GM19395 (cell line): ENCODE data around the gene SP3.
A peak's percentile ranks its signal among the peaks of the same experiment; 100 is the strongest.

Experiments used
- ATAC-seq: cut with Tn5 transposase; IDR thresholded peaks from one replicate; pipeline ENCODE4 v1.9.1; 2021; ENCODE audit warnings: mild to moderate bottlenecking, moderate library complexity; ENCODE audit not compliant: unreplicated experiment

SP3 gene

DNA sequence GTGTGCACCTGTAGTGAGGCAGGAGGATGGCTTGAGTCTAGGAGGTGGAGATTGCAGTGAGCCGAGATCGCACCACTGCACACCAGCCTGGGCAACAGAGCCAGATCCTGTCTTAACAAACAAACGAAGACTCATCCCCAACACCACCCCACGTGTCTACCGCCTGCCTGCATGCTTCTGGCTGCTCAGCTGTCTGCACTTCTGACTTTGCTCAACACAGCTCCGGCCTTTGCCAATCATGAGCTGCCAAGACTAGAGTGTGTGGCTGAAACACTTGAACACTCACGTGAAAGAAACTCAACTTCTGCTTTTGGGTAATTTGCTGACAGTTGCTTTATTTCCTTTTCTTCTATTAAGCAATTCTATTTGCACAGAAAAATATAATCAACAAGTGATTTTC is 32.1 kb upstream of the SP3 start:
- peak; percentile 86 for ATAC-seq

DNA sequence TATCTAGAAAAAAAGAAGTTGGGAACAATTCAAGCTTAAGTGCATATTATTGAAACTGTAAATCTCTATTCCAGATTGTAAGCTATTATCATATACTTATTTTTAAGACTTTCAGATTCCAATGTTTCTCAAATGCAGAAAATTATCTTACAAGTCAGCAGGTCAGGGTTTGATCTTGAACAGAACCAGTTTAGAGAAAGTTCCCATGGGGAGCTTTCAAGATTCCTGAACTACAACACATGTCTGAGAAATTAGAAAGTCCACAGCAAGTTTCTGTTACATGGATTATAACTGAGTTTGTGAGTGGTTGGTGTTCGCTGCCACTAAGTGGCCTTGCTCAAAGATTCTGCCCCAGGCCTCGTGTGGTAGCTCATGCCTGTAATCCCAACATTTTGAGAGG is 31.6 kb upstream of the SP3 start:
- no peak for ATAC-seq

DNA sequence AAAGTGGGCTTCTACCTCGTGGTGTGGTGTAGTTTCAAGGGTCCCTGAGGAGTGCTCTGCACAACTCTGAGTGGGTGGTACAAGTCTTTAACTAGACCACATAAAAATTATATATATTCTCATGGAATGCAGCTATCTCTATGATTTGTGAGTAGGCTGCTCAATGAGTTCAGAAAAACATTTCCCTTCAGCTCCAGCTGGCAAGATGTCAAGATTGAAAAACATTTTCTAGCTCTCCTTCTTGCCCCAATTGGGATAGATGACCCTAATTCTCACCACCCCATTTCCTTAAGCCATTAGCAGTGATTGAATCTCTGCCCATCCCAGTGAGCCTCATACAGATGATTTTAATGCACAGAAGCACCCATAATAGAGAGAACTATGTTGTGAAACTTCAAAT is 28.3 kb upstream of the SP3 start:
- no peak for ATAC-seq

DNA sequence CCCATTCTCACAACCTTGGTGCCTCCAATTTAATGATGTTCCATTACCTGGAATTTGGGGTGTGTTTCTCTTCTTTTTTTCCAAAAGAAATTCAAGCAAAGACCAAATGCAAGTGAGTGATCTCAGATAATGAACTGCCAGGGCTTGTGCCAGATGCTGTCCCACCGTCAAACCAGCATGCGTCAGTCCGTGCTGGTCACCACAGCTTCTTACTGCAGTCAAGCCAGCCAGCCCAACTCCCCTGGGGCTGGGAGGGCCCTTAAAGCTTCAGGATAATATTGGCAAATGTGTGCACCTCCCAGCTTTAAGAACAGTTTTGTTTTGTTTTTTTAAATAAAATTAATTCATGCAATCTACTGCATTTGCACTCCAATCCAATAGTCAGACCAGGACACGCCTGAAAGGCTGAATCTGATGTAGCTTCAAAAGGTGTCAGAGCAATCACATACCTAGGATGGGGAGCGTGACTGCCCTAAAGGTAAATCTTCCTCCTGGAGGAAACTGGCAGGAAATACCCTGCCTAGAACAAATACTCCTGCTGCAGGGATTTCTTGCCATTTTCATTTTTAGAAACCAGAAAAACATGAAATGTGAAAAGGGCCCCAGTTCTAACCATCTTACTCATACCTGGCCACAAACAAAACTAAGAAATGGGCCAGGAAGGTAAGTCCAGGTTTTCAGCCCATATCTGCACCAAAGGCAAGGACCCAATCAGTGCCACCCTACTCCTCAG is 26.8 kb upstream of the SP3 start:
- ATAC-seq = no peak

DNA sequence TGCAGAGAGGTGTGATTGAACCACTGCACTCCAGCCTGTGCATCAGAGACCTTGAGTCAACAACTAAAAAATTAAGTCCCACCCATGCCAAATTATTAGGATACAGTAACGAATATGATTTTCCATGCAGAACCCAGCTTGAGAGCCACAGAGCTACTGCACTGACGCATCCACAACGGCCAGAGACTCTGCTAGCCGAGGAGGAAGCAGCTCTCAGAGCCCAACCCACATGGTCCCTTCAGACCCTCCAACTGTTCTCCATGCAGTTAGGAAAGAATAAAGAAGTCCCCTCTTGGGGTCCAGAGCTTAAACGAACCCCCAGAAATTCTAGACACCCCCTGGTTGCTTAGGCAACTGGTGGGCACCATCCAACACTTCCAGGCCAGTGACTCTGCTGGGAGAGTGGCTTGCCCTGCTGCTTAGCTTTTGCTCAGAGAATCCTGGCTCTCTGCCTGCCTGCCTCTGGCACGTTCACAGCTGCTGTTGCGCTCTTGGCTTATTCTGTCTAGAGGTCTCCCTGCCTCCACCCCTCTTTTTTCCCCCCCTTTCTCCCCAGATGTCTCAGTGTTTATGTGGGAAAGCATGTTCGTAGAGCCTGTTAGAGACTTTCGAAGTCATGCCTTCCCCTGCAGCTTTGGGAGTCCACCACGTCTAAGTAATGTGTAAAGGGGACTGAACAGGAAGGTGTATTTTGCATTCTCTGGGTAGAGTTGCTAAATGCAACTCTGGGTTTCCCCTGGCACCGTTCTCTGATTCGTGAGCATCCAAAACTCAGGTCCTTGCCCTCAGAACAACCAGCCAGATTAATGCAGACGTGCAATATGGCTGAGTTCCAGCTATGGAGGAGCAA is 26.0 kb upstream of the SP3 start:
- peak; percentile 60 for ATAC-seq

DNA sequence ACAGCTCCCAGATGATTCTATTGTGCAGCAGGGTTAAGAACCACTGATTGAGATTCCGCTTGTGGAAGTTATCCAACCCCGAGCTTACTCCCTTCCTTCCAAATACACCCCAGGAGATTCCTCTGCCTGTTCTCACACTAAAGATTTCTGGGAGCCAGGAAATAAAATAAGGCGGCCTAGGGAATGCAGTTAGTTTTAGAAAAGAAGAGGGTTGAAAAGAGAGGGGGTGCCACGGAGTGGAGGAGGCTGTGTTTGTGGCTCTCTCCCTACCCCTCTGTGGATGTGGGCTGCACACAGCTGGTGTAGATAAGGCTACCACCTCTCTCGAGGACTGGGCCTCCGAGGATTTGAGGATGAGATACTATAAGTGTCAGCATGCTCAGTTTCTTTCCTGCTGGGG is 25.1 kb upstream of the SP3 start:
- ATAC-seq = no peak

DNA sequence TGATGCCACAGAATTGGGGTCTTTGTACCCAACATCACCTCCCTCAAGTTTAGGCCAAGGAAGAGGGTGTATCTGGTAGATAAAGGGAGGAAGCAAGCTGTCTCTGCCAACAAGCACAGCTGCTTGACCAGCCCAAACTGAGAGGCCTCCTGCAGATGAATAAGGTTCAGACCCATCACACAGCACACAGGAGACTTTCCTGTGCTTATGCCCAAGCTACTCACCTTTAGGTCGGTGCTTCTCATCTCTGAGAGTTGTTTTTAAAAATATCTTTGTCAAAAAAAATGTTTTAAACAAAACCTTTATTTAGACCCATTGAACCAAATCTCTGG is 24.7 kb upstream of the SP3 start:
- peak; percentile 42 for ATAC-seq

DNA sequence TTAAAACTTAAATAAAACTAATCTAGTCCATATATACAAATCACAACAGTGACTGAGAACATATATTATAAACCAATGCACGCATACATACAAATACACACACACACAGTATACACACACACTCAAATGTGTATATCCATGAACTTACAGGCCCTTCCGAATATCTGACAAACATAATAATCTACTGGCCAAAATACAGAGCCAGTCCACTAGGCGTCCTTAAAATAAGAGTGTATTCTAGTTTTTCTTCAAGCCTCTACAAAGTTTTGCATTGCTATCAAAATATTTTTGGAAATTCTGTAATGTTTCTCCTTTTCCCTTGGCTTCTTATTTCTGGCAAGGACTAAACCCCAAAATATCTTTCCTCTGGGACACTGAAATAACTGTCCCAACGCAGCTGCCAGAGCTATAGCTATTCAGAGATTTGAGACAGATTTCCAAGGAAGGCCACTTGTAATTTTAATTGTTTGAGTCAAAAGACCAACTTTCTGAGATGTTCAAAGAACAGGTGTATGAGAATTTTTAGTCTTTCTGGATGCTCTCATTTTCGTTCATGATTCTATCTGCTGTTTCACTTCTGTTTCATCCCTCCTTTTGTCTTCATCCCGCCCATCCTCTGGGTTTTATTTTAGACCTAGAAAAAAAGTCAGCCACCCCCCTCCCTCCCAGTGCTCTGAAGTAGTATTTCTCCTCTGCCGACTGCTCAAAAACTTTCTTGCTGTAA is 24.1 kb upstream of the SP3 start:
- ATAC-seq = peak; percentile 51

DNA sequence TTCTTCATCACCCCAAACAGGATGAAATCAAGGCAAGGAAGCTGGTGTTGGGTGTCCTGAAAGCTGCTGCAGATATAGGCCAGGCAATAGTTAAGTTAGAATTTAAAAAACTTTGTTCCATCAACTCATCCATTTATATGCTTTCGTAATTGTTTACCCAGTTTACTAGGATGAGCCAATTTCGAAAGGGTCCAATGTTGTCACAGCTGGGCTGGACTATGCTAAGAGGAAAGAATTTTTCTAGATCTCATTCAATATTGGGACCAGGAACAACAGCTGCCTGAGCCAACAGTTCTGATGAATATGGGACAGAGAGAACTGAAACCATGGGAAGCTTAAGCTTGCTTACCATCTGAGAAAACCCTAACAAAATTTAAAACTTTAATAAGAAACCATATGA is 21.6 kb upstream of the SP3 start:
- ATAC-seq = no peak

DNA sequence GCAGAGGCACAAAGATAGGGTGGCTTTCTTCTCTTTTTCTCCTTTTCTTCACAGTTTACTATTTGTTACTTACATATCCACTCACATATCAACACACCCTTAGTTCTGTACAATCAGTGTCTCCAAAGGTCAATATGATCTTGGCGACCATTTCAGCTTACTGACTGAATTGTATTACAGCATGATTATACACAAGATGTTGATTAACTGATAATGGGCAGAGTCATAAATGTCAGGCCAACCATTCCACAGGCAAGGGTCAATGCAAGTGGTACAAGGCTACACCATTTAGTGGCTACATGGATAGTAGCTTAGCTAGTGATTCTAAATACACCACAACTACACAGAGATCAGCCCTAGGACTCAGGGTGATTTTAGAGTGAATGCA is 20.4 kb upstream of the SP3 start:
- no peak for ATAC-seq

DNA sequence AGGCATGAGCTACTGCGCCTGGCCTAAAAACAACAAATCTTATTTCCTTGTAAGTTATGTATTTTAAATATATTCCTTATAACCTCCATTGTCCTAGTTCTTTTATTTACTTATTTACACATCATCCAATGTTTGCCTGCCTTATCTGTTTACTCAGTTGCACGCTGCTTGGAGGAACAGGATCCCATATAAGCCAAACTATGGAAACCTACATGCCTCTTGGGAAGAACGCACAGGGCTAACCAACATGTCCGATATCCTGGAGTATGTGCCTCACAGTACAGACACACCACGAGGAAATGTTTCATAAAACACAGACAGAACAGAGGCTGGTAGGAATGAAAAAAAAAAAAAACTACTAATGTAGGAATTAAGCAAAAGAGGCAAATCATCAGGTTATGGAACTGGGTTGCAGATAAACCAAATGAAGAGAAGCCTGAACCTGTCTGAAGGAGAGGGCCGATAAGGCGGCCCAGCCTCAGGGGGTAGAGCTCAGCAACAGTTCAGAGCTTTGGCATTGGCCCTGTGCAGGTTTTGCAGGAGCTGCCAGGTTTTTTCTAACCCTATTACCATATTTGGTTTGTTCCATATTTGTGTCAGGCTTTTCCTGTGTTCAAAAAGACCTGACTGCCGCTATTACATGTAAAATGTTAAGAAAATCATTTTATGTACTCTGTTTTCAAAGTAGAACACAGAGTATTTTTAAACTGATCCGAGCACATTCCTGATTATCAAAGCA is 19.9 kb upstream of the SP3 start:
- ATAC-seq = no peak

DNA sequence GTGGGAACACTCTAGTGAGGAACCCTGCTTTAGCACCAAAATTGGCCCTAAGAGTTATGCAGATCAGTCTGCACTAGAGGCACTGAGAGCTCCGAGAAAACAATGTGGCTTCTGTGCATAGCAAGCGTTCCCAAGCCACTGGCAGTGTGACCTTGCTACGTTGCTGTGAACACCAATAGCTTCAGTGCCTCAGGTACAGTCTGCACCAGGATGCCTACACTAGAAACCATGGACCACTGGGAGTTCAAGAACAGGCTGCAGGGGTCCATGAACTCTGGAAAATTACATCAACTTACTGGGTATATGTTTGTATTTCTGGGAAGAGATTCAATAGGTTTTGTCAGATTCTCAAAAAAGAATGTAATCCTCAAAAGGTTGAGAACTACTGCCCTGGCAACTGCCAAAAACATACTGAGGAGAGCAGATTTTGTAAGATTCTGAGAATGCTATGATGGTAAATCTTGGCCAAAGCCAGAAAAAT is 18.3 kb upstream of the SP3 start:
- no peak for ATAC-seq

DNA sequence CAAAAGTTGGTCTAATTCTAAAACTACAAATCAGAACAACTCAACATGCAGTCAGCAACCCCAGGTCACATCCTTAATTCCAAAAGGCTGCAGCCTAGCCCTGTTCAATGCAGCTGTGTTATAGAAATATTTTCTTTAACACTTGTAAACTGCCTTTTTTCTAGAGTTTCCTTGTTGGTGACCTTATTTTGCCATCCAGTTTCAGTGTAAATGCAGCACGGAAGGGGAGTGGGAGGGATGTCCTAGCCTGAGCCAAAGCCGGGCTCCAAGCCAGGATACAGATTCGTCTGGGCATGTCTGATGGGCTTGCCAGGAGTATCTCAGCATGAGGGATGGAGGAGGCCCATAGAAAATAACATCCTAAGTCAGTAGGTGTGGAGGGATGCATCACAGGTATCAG is 17.7 kb upstream of the SP3 start:
- no peak for ATAC-seq

DNA sequence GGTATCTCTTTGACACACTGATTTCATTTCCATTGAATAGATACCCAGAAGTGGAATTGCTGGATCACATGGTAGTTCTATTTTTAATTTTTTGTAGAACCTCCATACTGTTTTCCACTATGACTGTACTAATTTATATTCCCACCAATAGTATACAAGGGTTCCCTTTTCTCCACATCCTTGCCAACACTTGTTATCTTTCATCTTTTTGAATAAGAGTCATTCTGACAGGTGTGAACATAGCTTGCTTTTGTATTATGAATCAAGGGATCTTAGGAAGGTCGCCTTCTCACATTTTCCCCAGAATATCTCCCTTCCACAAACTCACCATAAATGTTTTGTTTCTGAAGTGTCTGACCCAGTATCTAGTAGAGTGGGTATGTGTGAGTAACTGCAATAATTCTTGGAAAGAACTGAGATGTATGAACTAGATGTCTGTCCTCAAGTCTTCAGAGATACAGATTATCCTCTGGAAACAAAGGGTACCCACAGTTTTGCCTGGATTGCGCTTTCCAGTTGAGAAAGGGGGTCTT is 17.1 kb upstream of the SP3 start:
- ATAC-seq = no peak

DNA sequence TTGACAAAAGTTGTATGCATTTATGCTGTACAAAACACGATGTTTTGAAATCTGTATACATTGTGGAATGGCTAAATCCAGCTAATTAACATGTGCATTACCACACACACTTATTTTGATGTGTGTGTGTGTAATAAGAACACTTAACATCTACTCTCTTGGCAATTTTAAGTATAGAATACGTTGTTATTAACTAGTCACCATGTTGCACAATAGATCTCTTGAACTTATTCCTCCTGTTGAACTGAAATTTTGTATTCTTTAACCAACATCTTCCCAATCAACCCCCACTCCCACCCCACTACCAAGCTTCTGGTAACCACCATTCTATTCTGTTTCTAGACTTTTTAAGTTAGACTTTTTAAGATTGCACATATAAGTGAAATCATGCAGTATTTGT is 16.3 kb upstream of the SP3 start:
- no peak for ATAC-seq

DNA sequence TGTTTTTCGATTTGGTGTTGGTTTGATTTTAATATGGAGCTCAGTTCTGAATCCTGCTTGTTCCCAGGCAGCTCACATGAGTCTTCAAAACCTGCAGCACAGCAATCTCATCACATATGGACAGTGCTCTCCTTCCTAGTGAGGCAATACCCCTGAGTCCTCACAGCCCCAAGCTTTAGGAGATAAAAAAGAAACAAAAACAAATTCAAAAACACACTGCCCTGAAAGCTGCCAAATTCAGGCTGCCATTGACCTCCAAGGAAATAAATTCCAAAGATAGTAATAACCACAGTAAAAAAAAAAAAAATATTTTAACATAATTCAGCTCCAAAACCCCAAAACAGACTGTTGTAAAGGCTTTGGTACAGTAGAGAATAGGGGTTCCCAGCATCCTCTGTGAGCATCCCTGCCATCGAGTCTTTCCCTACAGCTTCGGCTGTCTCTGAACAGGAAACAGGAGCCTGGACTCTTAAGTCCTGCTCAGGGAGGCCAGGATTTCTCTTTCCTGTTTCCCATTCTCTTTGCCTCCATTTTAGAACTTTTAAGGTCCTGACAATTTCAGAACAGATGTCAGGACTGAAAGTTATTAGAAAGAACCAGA is 14.7 kb upstream of the SP3 start:
- no peak for ATAC-seq

DNA sequence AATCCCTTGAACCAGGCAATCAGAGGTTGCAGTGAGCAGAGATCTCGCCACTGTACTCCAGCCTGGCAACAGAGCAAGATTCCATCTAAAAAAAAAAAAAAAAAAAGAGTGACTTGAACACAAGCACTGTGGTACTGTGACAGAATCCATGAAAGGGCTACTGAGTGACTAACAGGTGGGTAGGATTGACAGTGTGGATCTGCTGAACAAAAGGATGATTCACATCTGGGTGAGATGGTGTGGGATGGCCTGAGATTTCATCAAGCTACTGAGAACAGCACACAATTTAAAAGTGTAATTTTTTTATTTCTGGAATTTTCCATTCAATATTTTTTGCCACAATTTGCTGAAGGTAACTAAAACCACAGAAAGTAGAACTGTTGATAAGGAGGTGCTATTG is 13.3 kb upstream of the SP3 start:
- no peak for ATAC-seq

DNA sequence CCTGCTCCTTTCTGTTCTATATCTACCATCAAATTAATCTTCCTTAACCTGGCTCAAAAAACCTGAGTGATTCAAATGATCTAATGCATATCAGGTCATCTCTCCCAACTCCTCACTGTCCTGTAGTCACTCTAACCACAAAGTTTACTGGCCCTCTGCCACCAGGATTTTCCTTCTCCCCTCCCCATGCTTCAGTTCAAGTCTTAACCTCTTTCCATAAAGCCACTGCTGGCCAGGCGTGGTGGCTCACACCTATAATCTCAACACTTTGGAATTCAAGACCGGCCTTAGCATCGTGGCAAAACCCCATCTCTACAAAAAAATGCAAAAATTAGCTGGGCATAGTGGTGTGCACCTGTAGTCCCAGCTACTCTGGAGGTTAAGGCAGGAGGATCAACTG is 7.5 kb upstream of the SP3 start:
- no peak for ATAC-seq

DNA sequence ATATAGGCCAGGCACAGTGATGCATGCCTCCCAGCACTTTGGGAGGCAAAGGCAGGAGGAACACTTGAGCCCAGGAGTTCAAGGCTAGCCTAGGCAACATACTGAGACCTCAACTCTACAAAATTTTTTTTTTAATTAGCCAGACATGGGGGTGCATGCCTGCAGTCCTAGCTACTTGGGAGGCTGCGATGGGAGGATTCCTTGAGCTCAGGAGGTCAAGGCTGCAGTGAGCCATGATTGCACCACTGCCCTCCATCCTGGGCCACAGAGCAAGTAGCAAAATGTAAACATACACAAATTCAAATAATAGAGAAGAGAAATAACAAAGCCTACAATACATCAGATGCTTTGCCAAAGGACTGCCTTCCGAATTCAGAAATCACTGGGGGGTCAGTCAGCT is 7.0 kb upstream of the SP3 start:
- no peak for ATAC-seq

DNA sequence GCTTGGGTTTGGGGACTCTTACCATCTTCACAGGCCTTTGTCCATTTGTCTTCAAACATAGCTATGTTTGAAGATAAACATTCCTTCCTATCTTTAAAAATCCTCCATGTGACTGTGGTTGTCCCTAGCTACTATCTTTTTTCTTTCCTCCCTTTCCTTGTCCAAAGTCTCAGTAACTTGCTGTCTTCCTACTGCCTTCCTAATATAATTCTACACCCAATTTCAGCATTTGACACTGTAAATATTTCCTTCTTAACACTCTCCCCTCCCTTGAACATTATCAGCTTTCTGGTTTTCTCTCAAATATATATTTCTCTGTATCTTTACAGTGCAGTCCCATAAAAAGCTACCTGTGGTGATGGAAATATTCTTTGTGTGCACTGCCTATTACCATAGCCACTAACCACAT is 5.3 kb upstream of the SP3 start:
- no peak for ATAC-seq

DNA sequence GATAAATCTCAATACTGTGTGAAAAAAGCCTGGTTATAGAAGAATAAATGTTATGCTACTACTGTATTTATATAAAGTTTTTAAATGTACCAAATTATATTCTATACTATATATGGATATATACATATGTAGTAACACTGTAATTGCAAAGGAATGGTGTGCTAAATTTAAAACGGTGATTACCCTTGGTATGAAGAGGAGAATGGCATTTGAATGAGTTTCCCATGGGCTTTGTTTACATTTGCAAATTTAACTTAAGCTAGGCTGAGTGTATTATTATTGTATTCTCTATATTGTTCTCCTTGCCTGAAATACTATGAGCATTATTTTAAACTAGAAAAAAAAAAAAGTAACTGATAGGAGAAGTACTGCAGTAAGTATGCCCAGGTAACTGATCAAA is 4.7 kb upstream of the SP3 start:
- no peak for ATAC-seq
